GM23338 (cell line): Measurements from ENCODE around the gene DUSP8.

ENCODE experiments used
- CREB1 ChIP-seq: fragments of 250-450 bp; sonication (Bioruptor Pico); IDR thresholded peaks from 2 replicates; pipeline ENCODE4 v1.5.0; 2020; ENCODE audit warnings: low read depth, mild to moderate bottlenecking, moderate library complexity
- EZH2 ChIP-seq: fragments of 200-600 bp; sonication (generic); IDR thresholded peaks from one replicate; pipeline ENCODE4 v1.8.0; 2017; ENCODE audit warnings: antibody characterized with exemption, mild to moderate bottlenecking, low read depth; ENCODE audit not compliant: unreplicated experiment
- POLR2AphosphoS5 ChIP-seq: IDR thresholded peaks from 2 replicates; pipeline ENCODE4 v1.6.1; 2016; ENCODE audit warnings: antibody characterized with exemption, low read depth
- ZNF114 ChIP-seq: fragments of 250-450 bp; sonication (Bioruptor Pico); IDR thresholded peaks from 2 replicates; pipeline ENCODE4 v1.5.0; 2020; ENCODE audit warnings: mild to moderate bottlenecking, moderate library complexity
- TF ChIP-seq, protein P1 (sequence below), 2 experiments: fragments of 200-600 bp in 1 of 2; sonication (generic) in 1 of 2; conservative IDR thresholded peaks; 2 replicates each; pipeline versions ENCODE4 v1.5.1 to v1.6.1; 2016 to 2017; ENCODE audit warnings: antibody characterized with exemption in 2 of 2, low read depth in 2 of 2, mild to moderate bottlenecking in 2 of 2, moderate library complexity in 1 of 2

DNA sequence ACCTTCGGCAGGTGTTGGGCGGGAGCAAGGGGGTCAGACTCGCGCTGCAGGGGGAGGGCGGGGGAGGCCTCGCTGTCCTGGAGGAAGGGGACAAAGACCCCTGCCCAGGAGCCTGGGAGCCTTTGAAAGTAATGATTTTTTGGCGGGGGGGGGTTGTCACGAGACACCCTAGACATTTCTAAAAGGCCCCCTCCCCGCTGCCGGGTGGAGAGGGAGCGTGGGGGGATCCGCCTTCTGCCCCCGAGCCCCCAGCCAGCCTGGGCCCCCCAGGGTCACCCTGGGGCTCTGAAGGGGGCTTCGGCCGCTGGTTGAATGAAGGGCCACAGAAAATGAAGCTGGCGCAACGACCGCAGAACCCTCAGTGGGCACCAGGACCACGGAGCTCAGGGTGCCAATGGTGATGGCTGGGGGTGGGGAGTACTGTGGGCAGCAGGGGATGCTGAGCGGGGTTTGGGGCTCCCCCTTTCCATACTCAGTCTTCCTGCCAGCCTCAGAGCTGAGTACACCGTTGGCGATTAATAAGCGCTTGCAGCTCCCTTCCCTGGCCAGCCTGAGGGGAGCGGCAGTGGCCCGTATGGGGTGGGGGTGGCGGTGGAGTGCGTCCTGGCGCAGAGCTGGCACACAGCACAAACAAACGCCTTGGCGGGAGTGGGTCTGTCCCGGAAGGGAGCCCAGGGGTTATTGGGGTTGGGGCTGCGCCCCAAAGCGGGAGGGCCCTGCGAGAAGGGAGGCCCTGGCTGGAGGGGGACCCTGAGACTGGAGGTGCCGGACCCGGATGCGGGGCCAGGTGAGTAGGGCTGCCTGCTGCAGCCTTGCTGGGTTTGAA, 1.2 kb upstream of the DUSP8 start:
- TF ChIP-seq, protein P1, sequence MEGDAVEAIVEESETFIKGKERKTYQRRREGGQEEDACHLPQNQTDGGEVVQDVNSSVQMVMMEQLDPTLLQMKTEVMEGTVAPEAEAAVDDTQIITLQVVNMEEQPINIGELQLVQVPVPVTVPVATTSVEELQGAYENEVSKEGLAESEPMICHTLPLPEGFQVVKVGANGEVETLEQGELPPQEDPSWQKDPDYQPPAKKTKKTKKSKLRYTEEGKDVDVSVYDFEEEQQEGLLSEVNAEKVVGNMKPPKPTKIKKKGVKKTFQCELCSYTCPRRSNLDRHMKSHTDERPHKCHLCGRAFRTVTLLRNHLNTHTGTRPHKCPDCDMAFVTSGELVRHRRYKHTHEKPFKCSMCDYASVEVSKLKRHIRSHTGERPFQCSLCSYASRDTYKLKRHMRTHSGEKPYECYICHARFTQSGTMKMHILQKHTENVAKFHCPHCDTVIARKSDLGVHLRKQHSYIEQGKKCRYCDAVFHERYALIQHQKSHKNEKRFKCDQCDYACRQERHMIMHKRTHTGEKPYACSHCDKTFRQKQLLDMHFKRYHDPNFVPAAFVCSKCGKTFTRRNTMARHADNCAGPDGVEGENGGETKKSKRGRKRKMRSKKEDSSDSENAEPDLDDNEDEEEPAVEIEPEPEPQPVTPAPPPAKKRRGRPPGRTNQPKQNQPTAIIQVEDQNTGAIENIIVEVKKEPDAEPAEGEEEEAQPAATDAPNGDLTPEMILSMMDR (conservative IDR thresholded peaks at IDR 0.05; ENCODE audit: low read depth in 2 of 2): no peak
- TF ChIP-seq ZNF114 (CRISPR knock-in tag) (no peak), POLR2AphosphoS5 (no peak), CREB1 (CRISPR knock-in tag) (no peak), EZH2 (no peak)
